HG02678 (cell line): Measurements from ENCODE around the gene COL4A2.
"Not testable (repeated sequence)": the region's sequence is repeated elsewhere in the genome, so short reads cannot be mapped to it uniquely, and the experiment has no call there.

Experiments
- ATAC-seq: cut with Tn5 transposase; IDR thresholded peaks from one replicate; pipeline ENCODE4 v1.9.1; 2021; ENCODE audit warnings: mild to moderate bottlenecking, moderate library complexity; ENCODE audit not compliant: unreplicated experiment

The COL4A2 gene

DNA sequence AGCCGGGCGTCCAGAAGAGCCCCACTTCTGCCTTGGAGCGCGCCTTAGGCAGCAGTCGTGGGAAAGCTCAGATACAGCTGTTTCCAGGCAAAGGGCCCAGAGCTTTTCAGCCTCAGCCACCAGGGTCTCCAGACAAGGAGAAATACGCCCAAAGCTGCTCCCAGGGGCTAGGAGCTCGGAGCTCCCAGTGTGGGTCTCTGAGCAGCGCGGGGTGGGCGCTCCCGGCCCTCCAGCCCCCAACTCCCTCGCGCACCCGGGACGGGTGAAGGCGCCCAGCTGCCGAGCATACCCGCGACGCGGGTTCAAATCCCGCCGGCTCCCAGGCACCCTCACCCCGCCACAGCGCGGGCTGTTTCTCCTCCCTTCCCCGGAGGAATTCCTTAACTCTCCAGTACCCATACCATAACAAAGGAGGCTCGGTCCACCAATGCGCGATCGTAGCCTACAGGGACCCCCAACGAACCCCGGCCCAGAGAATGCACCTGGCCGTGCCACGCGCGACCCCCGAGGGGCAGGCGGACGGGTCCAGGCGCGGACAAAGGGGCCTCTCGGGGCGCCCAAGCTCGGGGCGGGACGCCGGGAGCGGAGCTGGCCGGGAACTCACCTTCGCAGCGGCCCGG, 634 bp upstream of the COL4A2 start:
- ATAC-seq, result no peak

DNA sequence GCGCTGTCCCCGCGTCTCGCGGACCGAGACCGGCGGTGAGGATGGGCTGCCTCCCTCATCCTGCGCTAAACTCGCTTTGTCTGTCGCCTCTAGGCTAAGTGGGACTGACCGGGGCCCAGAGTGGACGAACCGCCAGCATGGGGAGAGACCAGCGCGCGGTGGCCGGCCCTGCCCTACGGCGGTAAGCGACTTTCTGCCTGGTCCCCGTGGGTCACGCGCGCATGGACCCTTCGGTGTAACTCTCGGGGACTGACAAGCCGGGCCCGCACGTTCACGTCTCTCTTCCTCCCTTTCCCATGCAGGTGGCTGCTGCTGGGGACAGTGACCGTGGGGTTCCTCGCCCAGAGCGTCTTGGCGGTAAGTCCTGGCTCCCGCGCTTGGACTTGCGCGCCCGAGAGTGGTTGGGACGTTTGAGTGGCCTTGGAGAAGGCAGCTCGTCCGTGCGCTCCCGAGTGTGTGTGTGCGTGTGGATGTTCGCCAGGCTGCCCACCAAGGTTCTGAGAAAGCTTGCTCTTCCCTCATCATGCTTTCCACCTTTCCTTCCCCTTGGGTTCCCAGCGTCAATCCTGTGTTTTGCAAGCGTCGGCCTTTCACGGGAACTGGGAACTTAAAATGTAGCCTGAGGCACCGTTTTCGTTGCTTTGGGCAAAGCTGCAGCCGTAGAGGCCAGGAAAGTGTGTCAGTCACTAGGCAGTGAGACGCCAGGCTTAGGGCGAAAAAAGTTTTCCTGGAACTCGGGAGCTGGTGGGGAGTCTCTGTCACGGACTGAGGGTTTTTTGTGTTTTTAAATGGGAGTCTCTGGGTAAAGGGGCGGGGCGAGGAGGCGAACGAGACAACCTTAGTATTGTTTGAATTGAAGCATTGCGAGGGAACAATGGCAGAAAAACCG, 927 bp downstream of the COL4A2 start:
- no peak for ATAC-seq

DNA sequence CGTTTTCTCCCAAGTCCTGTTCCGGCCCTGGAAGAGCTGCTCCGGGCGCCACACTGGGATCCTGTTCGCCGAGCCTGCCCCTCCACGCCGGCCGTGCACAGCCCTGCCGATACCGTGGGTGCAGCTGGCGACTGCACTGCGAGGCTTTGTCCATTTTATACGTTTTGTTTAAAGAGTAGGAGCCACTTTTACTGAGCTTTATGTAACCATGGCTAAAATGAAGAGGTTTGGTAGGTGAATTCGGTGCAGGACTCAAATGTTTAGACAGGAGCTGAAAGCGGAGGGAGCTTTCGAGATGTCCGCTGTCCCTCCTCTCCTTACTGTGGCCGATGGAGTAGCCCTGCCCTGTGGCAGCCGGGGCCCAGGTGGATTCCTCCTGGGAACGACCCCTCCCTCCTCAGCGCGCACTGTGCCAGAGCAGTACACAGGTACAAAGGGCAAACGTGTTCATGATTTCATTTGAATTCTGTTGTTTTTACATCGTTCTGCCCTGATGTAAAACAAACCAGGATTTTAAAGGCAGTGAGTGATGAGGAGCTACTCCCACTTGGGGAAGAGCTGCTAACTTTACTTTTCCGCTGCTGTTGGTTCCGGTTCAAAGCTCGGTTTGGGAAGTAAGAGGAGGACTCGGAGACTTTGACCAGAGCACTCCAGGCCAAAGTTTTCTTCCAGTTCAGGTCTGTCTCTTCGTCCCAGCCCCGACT, 1.7 kb downstream of the COL4A2 start:
- no peak for ATAC-seq

DNA sequence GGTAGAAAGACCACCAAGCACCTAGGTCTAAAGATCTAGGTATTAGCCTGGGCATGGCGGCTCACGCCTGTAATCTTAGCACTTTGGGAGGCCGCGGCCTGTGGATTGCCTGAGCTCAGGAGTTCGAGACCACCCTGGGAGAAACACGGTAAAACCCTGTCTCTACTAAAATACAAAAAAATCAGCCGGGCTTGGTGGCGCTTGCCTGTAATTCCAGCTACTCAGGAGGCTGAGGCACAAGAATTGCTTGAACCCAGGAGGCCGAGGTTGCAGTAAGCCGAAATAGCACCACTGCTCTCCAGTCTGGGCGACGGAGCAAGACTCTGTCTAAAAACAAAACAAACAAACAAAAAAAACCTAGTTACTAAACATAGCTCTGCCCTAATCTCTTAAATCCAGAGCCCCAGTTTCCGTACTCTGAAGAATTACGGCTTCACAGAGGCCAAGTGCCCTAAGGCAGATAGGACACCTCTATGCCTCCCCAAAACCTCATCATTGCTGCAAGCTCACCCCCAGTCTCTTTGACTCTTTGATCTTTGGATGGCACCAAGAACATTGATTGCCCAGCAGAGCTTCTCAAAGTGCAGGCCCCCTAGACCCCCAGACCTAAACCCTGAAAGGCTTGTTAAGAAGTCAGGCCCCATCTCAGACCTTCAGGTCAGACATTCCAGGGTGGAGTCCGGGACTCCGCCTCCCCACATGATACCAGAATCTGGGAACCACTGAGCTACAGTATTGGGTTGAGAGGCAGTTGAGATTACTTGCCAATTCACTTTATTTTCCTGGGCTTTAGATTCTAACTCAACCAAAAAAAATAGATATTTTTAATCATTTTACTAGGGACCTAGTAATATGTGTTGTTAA, 2.8 kb downstream of the COL4A2 start:
- ATAC-seq, result no peak

DNA sequence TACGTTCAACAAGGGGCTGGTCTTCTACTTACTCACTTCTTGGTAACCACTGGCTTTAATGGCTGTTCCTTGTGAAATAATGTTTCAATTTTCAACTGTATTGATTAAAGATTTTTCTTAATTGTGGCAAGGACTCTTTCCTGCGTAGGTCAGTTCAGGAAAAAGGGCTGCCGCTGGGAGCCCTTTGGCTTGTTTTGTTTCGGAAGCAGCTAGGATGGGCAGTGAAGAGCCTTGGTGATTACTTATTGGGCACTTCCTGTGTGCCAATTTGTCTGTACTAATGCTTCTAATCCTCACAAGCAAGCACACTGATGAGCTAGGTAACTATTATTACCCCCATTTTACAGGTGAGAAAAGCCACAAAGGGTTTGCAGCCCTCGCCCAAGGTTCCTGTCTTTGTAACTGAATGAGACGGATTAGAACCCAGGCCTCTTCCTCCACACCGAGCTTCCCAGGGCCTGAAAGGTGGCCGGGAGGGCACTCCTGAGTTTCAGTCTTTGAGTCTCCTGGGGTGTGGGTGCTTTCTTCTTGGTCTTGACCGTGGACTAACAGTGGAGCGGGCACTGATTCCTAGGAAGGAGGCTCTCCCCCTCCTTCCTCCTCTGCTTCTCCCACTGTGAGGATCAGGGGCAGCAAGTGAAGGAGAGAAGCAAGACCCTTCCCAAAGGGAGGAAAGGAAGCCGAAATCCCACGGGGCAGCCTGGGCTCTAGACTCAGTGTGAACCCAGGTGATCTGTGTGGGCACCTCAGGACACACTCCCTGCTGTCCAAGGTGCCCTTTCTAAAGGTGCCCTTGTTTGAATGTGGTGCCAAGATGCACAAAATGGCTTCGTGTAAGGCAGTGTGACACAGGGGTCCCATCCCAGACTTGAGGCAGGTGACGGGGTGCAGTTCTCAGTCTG, 3.7 kb downstream of the COL4A2 start:
- ATAC-seq, result no peak

DNA sequence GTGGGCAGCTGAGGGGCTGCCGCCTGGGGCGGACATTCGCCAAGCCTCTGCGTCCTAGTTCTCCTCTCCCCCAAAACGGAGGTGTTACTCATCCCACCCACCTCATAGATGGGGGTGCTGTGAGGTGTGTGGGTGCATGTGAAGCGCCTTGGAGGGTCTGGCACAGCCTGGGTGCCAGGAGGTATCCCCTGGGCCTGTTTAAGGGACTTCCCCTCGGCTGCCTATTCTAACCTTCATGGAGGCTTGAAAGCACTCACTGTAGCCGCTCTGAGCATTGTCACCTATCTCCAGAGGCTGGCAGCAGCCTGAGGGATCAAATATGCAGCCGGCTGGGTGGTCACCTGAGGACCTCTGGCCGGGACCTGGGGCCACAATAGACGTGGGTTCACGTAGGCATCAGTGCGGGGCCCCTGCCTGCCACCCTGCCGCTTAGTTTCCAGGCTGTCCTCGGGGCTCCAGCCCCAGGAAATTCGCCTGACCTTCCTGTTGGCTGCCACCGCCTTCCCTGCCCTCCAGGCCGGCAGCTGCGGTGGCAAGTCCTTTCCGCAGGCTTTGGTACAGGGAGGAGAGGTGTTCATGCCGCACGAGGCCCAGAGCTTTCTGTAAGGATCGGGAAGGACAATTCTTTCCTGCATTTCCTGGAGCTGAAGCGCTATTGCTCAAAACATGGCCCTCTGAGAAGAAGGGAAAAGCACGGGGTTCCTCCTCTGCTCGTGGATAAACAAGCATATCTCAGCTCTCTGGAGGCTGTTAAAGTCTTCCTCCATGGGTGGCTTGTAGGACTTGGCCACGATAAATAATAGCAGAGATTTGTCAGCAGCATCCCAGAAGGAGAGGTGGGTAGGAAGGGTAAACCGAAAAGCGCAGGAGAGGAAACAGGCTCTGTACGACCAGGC, 4.6 kb downstream of the COL4A2 start:
- no peak for ATAC-seq

DNA sequence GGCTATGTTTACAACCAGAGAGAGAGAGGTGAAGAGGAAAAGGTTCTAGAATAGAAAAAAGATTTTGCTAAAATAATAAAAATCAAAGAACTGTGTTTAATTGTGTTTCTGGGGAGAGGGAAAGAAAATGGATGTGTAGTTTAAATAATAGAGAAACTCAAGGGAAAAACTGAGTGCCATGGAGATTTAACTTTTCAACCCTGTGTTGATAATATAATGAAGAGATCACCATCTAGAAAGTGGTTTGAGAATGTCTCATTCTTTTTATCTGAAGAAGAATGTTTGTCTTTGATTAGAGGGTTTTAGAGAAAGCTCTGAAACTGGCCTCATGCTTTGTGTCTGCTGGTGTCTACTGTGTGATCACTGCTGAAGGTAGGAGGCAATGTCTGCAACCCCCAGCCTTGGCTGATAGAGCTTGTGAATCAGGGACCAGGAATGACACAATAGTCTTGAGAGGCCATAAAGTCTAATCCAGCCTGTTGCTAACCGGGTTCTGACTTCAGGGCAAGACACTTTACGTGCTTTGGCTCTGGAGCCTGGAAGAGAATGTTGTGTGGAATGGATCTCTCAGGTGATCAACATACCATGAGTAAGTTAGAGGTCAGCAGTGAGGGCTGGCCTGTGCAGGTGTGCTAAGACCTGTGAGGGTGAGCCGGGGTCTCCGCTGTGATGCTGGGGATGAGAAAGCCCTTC, 5.4 kb downstream of the COL4A2 start:
- no peak for ATAC-seq

DNA sequence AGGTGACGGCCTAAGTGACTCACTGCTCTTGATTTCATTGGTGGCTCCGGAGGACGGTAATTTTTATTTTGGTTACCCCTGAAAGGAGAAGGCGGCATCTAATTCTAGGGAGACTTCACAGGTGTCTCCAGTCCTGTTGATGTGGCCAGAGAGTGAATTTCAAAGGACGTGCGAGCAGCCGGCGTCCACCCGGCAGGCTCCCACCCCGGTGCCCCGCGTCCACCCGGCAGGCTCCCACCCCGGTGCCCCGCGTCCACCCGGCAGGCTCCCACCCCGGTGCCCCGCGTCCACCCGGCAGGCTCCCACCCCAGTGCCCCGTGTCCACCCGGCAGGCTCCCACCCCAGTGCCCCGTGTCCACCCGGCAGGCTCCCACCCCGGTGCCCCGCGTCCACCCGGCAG, 6.2 kb downstream of the COL4A2 start:
- not testable (repeated sequence) for ATAC-seq

DNA sequence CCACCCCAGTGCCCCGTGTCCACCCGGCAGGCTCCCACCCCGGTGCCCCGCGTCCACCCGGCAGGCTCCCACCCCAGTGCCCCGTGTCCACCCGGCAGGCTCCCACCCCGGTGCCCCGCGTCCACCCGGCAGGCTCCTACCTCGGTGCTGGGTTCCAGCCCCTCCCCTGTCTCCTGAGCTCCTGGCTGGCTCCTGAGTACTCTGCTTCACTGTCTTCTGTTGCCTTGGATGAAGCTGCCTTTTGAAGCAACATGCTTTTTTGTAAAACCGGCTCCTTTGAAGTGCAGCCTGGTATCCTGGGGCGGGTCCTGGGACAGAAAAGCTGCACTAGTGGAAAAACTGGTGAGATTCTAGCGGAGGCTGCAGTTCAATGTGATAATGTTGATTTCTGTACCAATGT, 6.6 kb downstream of the COL4A2 start:
- ATAC-seq, result not testable (repeated sequence)

DNA sequence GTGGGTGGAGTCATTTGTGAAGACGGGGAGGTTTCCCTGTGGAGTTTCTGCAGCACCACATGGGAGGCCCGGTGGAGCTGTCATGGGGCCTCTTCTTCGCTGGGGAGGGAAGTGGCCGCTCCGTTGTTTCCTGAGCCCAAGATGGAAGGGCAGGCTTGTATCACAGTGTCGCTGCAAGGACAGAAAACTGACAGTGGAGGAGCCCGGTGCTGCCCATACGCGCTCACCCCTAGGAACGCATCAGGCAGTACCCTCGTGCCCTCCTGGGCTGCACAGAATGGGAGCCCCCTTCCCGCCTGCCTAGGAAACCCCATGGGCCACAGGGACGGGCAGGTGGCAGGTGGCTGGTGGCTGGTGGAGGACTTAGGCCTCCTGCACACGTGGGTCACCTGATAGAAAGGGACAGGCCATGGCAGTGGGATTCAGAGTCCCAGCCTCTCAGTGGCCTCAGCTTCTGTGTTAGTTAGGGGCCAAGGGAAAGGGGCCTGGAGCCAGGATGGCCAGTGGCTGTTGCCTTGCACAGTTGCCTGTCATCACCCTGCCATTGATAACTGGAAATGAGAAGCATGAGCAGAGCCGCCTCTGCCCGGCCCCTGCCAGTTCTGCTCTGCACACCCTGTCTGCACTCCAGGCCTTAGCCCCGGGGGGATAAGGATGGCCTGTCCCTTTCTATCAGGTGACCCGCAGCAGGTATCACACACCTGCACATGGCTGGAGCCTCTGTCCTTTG, 7.6 kb downstream of the COL4A2 start:
- no peak for ATAC-seq

DNA sequence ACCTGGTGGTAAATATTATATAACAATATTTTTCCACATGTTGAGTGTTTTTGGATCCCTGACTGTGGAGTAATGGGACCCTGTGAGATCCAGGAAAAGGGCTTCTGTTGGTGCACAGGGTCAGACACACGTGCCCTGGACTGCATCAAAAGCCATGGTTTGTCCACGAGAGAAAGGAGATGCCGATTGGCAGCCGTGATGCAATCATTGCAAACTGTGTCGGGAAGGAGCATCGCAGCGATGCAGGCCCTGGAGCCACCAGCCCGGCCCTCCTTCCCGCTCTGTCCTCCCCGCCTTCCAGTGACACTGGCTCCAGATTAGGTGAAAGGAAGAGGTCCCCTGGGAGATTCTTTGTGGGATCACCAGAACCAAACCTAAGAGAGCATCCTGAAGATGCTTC, 9.1 kb downstream of the COL4A2 start:
- no peak for ATAC-seq

DNA sequence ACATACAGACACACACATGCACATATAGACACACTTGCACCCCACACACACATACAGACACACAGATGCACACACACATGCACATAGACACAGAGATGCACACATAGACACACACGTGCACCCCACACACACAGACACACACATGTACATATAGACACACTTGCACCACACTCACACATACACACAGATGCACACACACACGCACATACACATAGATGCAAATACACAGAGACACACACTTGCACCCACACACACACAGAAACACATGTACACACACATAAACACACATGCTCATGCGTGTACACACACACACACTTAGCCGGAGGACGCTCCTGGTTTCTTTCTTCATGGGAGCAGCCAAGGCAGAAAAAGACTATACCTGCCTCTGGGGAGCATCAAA, 10.0 kb downstream of the COL4A2 start:
- no peak for ATAC-seq

DNA sequence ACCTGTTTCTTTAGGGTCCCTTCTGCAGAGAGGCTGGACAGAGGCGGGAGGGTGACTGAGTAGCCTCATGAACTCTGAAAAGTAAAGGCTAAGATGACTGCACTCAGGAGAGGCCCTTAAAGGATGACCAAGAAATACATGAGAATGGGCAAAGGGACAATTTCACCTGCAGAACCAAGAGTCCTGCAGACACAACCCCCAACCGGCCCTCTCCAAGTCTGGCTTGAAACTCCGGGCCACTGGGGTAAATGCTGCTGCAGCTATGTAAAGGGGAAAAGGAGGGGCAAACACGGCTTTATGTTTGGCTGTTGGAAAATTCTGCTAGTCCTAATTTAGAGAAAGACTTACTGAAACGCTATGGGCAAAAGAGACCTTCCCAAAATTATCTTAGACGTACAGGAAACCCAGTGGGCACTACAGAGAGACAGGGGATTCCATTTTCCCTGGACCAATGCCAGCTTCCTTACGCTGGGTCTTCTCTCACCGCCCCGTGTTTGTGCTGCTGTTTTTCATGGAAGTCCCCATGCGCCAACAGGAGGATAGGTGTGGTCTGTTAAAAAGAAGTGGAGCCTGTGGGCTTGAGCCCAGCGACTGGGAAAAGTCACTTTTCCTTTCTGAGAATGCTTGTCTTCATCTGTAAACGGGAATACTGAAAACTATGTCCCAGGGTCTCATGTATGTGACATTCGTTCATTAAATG, 10.6 kb downstream of the COL4A2 start:
- ATAC-seq, result no peak

DNA sequence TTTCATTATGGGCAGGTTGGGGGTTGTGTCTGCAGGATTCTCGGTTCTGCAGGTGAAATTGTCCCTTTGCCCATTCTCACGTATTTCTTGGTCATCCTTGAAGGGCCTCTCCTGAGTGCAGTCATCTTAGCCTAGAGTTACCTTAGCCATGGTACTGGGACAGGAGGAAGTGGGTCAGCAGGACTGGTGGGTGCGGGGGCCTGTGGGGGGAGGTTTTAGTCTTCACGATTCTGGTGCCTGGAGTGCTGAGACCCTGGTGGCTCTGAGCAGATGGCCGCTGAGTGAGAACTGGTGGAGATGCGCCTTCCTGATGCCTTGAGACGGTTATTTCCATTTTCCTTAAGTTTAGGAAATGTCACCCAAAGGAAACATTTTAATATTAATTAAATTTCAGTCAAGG, 11.8 kb downstream of the COL4A2 start:
- ATAC-seq, result no peak

DNA sequence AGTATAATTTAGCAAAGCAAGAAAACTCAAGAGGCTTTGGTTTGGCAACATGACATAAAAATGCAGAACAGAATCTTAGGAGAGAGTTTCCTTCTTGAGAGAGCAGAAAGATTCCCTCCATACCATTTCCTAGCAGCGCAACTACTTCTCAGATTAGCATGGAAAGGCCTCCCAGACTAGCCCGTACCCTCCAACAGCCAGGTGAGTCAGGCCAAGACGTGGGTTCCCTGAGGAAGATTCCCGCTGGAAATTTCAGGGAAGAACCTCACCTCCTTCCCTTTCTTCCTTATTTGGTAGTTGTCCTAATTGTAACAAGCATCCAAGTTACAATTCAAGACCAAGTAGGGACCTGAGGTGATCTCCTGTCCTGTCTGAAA, 12.3 kb downstream of the COL4A2 start:
- no peak for ATAC-seq

DNA sequence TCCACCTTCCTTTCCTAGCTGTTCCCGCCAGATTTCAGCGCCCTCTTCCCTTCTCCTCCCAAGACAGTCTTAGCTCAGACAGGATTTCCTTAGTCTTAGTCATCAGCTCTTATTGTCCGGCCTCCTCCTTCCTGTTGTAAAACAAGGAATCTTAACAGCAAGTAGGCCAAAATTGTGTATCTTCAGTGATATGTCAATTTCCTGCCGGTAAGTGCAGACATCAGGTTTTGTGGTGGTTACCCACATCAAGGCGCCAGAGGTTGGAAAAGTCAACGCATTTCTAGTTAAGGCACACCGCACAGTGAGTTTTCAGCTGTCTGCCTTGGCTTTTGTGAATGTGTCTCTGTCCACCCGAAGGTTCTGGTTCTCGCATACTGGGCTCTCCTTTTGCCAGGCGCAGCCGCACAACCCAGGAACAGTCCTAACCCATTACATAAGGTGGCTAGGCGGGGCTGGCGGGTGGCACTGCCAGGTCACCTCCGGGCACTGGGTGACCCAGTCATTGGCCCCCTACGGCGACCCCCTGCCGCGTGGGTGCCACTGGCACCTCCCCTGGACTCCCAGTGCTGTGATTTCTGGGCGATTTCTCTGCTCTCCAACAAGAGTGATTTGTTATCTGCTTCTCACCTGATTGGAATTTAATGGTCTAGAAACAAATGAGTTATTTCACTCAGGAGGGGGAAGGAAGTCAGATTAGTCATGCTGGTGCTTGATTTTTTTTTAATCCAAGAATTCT, 12.9 kb downstream of the COL4A2 start:
- ATAC-seq, result no peak
